ENCODE measurements around the gene TUBAL3. TPM values are rescaled to one million over a fixed set of nuclear protein-coding genes. Genes with fewer than 3 reads are reported as not detected.

Gene TUBAL3
- total and polyA plus RNA-seq, 2 donors (not counting 1 experiment from before 2014, with no cell fraction given) = not detected

DNA sequence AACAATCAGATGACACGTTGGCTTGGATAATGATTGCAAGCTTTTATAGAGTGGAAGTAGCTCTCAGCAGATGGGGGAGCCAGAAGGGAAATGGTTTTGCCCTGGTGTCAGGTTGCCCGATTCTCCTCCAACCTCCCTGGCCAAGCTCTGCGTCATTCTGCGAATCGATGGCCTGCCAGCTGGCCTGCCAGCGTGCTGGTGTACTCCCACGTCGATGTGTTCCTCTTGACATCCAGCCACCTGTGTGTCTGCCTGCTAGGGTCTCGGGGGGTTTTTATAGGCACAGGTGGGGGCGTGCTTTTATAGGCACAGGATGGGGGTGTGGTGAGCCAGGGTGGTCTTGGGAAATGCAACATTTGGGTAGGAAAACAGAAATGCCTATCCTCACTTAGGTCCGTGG is 12.4 kb upstream of the TUBAL3 start:
- no peak overlapping the region for H3K4me2 ChIP-seq (ENCODE audit: extremely low read depth, insufficient read depth, low read length)
- H3K27me3 ChIP-seq (ENCODE audit: control insufficient read depth, insufficient read depth, low read length) = no peaks in the 10 kb centered on the region
- peaks cover 80% of the 10 kb centered on the region for H3K79me2 ChIP-seq (ENCODE audit: control insufficient read depth, insufficient read depth, low read length)
- no peaks in the 10 kb centered on the region for H3K36me3 ChIP-seq (ENCODE audit: control insufficient read depth, insufficient read depth, low read length)
- TF ChIP-seq, protein P1, sequence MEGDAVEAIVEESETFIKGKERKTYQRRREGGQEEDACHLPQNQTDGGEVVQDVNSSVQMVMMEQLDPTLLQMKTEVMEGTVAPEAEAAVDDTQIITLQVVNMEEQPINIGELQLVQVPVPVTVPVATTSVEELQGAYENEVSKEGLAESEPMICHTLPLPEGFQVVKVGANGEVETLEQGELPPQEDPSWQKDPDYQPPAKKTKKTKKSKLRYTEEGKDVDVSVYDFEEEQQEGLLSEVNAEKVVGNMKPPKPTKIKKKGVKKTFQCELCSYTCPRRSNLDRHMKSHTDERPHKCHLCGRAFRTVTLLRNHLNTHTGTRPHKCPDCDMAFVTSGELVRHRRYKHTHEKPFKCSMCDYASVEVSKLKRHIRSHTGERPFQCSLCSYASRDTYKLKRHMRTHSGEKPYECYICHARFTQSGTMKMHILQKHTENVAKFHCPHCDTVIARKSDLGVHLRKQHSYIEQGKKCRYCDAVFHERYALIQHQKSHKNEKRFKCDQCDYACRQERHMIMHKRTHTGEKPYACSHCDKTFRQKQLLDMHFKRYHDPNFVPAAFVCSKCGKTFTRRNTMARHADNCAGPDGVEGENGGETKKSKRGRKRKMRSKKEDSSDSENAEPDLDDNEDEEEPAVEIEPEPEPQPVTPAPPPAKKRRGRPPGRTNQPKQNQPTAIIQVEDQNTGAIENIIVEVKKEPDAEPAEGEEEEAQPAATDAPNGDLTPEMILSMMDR (conservative IDR thresholded peaks at IDR 0.05 in 1 of 2, IDR thresholded peaks at IDR 0.05 in 1 of 2; ENCODE audit: low read depth in 1 of 2, low read length in 2 of 2) = no peak
- no peak for TF ChIP-seq EZH2 (IDR thresholded peaks at IDR 0.05; ENCODE audit: low read length, missing control alignments)
- H2AFZ ChIP-seq (ENCODE audit: low read length) = no peak overlapping the region
- peak in 1 of 2 donors; percentile 40 for DNase-seq (ENCODE audit: low read depth in 2 of 2)
- H3K9me3 ChIP-seq (ENCODE audit: control insufficient read depth, insufficient read depth, low read depth, low read length) = no peaks in the 10 kb centered on the region
- H3K9ac ChIP-seq (ENCODE audit: insufficient read depth, low read length) = no peak overlapping the region
- no peaks in the 10 kb centered on the region for H3K4me1 ChIP-seq (ENCODE audit: control insufficient read depth, extremely low read depth, insufficient read depth, low read length)
- no peaks in the 10 kb centered on the region for H4K20me1 ChIP-seq (ENCODE audit: control insufficient read depth, extremely low read depth, insufficient read depth, low read length)
- H3K4me3 ChIP-seq (replicated peaks in 1 of 4; ENCODE audit: control extremely low read depth in 1 of 4, insufficient read depth in 1 of 4, low read depth in 3 of 4, low read length in 4 of 4) = no peak overlapping the region
- no peak overlapping the region for H3K27ac ChIP-seq (ENCODE audit: insufficient read depth, low read length)

DNA sequence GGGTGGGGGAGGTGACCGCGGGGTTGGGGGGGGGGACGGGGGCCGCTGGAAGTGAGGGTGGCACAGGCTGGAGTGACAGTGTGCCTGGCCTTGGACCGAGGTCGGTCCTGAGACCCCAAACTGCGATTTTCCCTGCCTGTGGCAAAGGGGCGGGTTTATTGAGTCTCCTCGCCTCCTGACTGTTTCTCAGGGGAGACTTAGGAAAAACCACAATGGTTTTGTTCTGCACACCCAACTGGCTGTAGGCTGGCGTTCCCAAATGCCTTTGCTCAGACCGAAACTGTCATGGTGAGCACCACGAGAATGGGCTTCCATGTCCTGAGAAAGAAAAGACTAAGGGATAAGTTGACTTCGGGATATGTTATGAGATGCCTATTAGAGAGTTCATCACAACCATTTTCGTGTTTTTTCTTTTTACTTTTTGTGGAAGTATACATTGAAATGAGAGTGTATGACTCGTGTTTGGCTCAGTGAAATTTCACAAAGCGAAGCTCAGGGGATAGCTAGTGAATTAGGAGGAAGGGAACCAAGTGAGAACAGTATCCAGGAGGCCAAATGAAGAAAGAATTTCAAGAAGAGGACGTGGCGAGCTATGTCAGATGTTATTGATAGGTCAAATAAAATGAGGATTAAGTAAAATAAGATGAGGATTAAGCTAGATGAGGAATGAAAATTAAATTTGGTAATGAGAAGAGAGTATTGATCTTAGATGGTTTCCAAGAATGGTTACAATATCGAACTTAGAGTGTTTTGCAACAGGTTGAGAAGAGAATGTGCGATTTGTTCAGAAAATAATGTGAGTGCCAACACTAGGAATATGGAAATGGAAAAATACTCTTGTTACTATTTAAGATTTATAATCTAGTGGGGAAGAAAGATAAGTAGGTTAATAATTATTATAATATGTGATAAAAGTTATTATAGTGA is 8.6 kb upstream of the TUBAL3 start:
- Histone ChIP-seq H3K27ac (ENCODE audit: insufficient read depth, low read length) (peak overlapping the region; percentile 30), H4K20me1 (ENCODE audit: control insufficient read depth, extremely low read depth, insufficient read depth, low read length) (no peaks in the 10 kb centered on the region), H3K27me3 (ENCODE audit: control insufficient read depth, insufficient read depth, low read length) (peaks cover 8% of the 10 kb centered on the region), H3K4me3 (replicated peaks in 1 of 4; ENCODE audit: control extremely low read depth in 1 of 4, insufficient read depth in 1 of 4, low read depth in 3 of 4, low read length in 4 of 4) (peak overlapping the region; percentile 43 to 74 (median 62)), H3K4me2 (ENCODE audit: extremely low read depth, insufficient read depth, low read length) (peak overlapping the region; percentile 61), H2AFZ (ENCODE audit: low read length) (peak overlapping the region; percentile 50), H3K9ac (ENCODE audit: insufficient read depth, low read length) (peak overlapping the region; percentile 8), H3K79me2 (ENCODE audit: control insufficient read depth, insufficient read depth, low read length) (peaks cover 52% of the 10 kb centered on the region), H3K9me3 (ENCODE audit: control insufficient read depth, insufficient read depth, low read depth, low read length) (no peaks in the 10 kb centered on the region), H3K36me3 (ENCODE audit: control insufficient read depth, insufficient read depth, low read length) (no peaks in the 10 kb centered on the region), H3K4me1 (ENCODE audit: control insufficient read depth, extremely low read depth, insufficient read depth, low read length) (no peaks in the 10 kb centered on the region)
- TF ChIP-seq, protein P1 (conservative IDR thresholded peaks at IDR 0.05 in 1 of 2, IDR thresholded peaks at IDR 0.05 in 1 of 2; ENCODE audit: low read depth in 1 of 2, low read length in 2 of 2) = no peak
- no peak for TF ChIP-seq EZH2 (IDR thresholded peaks at IDR 0.05; ENCODE audit: low read length, missing control alignments)
- peak; percentile 51 to 67 for DNase-seq (ENCODE audit: low read depth in 2 of 2)

DNA sequence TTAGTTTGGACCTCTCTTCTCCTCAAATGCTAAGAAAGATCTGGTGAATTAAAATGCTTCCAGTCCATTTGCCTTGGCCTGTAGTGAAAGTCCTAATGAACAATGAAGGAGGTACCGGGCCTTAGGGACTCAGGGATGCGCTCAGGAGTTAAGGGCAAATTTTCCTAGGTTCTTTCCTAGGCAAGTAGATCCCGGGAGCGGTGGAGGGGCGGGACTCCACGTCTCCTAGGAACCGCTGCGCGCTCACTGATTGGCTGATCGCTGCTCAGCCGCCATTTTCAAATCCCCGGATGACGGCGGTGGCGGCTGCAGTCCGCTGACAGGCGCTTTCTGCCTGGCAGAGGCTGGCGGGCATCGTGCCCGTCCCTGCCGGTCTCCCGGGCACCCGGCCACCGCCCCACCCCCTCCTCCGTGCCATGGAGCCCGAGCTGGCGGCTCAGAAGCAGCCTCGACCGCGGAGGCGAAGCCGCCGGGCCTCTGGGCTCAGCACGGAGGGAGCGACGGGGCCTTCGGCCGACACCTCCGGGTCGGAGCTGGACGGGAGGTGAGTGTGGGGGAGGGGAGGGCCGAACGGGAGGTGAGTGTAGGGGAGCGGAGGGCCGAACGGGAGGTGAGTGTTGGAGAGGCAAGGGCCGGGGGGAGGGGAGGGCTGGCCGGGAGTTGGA is 7.8 kb upstream of the TUBAL3 start, which contains the start of gene NET1:
NET1 (plus strand) TSS at position 281 of the 665 bp plus-strand sequence; CDS start at position 417, 136 bp downstream.
- Histone ChIP-seq H3K79me2 (ENCODE audit: control insufficient read depth, insufficient read depth, low read length) (peaks cover 45% of the 10 kb centered on the region), H4K20me1 (ENCODE audit: control insufficient read depth, extremely low read depth, insufficient read depth, low read length) (no peaks in the 10 kb centered on the region), H3K27ac (ENCODE audit: insufficient read depth, low read length) (peak within 1 kb of the TSS; percentile 63), H3K4me1 (ENCODE audit: control insufficient read depth, extremely low read depth, insufficient read depth, low read length) (no peaks in the 10 kb centered on the region), H3K27me3 (ENCODE audit: control insufficient read depth, insufficient read depth, low read length) (peaks cover 8% of the 10 kb centered on the region), H3K4me3 (replicated peaks in 1 of 4; ENCODE audit: control extremely low read depth in 1 of 4, insufficient read depth in 1 of 4, low read depth in 3 of 4, low read length in 4 of 4) (peak within 1 kb of the TSS; percentile 71 to 74 (median 72)), H3K9ac (ENCODE audit: insufficient read depth, low read length) (peak within 1 kb of the TSS; percentile 88), H3K9me3 (ENCODE audit: control insufficient read depth, insufficient read depth, low read depth, low read length) (no peaks in the 10 kb centered on the region), H3K36me3 (ENCODE audit: control insufficient read depth, insufficient read depth, low read length) (no peaks in the 10 kb centered on the region), H3K4me2 (ENCODE audit: extremely low read depth, insufficient read depth, low read length) (peak within 1 kb of the TSS; percentile 88), H2AFZ (ENCODE audit: low read length) (peak within 1 kb of the TSS; percentile 88)
- TF ChIP-seq EZH2 (IDR thresholded peaks at IDR 0.05; ENCODE audit: low read length, missing control alignments) = no peak
- TF ChIP-seq, protein P1 (conservative IDR thresholded peaks at IDR 0.05 in 1 of 2, IDR thresholded peaks at IDR 0.05 in 1 of 2; ENCODE audit: low read depth in 1 of 2, low read length in 2 of 2) = no peak
- peak; percentile 81 to 86 for DNase-seq (ENCODE audit: low read depth in 2 of 2)

All from fibroblast of lung (primary cell).